ENCODE data around the gene UROD.

Gene UROD

DNA sequence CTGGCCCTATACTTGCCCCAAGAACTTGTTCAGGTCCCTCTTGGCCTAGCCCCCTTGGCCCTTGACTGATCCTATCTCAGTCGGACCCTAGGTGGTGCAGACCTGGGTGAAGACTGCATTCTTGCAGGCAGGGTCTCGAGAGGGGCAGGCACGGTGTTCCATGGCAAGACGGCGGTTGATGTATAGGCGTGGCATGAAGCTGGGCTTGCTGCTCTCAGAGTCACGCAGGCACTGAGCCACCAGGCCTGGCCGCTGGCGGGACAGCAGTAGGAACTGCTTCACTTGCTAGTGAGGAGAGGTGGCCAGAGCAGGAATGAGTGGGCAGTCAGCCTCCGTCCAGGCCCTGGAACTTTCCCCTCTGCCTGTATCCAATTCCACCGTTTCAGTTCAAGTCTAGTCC, 4.7 kb upstream of the UROD start:
- ChIA-PET CTCF (no interaction called here), POLR2A (interaction anchor here (1.0 kb wide), 2 partner anchors 232 to 296 kb away, joined by 3 read pairs; partner anchors contain the start of gene RPS8)
- no peak for DNase-seq (ENCODE audit: extremely low spot score)
- TF ChIP-seq ZNF384 (IDR thresholded peaks at IDR 0.05) (no peak), L3MBTL2 (conservative IDR thresholded peaks at IDR 0.05) (no peak), CTBP1 (IDR thresholded peaks at IDR 0.05; ENCODE audit: borderline replicate concordance) (no peak), FOXK2 (IDR thresholded peaks at IDR 0.05) (no peak), LEF1 (IDR thresholded peaks at IDR 0.05; ENCODE audit: borderline replicate concordance) (no peak), SP1 (IDR thresholded peaks at IDR 0.05) (no peak), FOXA1 (IDR thresholded peaks at IDR 0.05) (no peak), BHLHE40 (IDR thresholded peaks at IDR 0.05; ENCODE audit: borderline replicate concordance) (no peak)

DNA sequence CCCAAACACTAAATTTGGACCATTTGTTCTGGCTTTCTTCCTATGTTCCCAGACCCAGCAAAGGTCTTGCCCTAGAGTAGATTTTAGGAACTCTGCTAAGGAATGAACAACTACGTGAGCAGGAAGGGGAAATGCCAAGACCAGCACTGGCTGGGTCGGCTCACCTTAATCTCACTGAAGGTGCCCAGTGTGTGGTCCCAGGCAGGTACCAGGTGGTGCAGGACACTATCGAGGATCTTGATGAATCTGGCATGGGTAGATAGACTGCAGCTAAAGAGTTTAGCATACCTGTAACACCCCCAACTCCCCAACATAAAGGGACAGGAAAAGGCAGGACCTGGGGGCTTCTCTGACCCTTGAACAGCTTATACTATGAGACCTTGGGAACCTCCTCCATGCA, 4.0 kb upstream of the UROD start:
- ChIA-PET CTCF (no interaction called here), POLR2A (interaction anchor here (1.0 kb wide), 2 partner anchors 232 to 295 kb away, joined by 3 read pairs; partner anchors contain the start of gene RPS8)
- no peak for DNase-seq (ENCODE audit: extremely low spot score)
- no peak for TF ChIP-seq ELF4 (IDR thresholded peaks at IDR 0.05)

- POLR2A ChIA-PET, result interaction anchor here (1.0 kb wide), 2 partner anchors 233 to 287 kb away, joined by 3 read pairs; partner anchors contain the start of gene RPS8
- DNase-seq (ENCODE audit: extremely low spot score), result no peak
- TF ChIP-seq ELF4 (IDR thresholded peaks at IDR 0.05) (no peak), BHLHE40 (IDR thresholded peaks at IDR 0.05; ENCODE audit: borderline replicate concordance) (no peak), HDGF (IDR thresholded peaks at IDR 0.05; ENCODE audit: borderline replicate concordance) (no peak), FOXK2 (IDR thresholded peaks at IDR 0.05) (no peak), NFRKB (IDR thresholded peaks at IDR 0.05) (no peak), TARDBP (IDR thresholded peaks at IDR 0.05) (no peak), FOXA1 (IDR thresholded peaks at IDR 0.05) (no peak), ZNF384 (IDR thresholded peaks at IDR 0.05) (no peak), SP1 (IDR thresholded peaks at IDR 0.05) (no peak), ARNT (IDR thresholded peaks at IDR 0.05) (no peak), FOXM1 (IDR thresholded peaks at IDR 0.05; ENCODE audit: borderline replicate concordance) (no peak), SUZ12 (IDR thresholded peaks at IDR 0.05) (no peak), CTBP1 (IDR thresholded peaks at IDR 0.05; ENCODE audit: borderline replicate concordance) (no peak), L3MBTL2 (conservative IDR thresholded peaks at IDR 0.05) (no peak), PKNOX1 (IDR thresholded peaks at IDR 0.05) (no peak)
- CTCF ChIA-PET, result no interaction called here
These were observed 3.5 kb upstream of the UROD start for GRCh38 chr1:45008516-45008915.

- DNase-seq (ENCODE audit: extremely low spot score), result no peak
- ChIA-PET POLR2A (interaction anchor here (1.0 to 6.2 kb wide), 6 partner anchors 209 to 331 kb away, joined by 3 to 154 read pairs (median 12); partner anchors contain the start of genes MUTYH, PLK3 and TOE1), CTCF (interaction anchor here (0.9 to 11.2 kb wide), 2 partner anchors 209 to 291 kb away, joined by 3 to 139 read pairs; partner anchors contain the start of gene PLK3)
- no peak for TF ChIP-seq BHLHE40 (IDR thresholded peaks at IDR 0.05; ENCODE audit: borderline replicate concordance)
These were observed 2.7 kb upstream of the UROD start for GRCh38 chr1:45009296-45009865.

DNA sequence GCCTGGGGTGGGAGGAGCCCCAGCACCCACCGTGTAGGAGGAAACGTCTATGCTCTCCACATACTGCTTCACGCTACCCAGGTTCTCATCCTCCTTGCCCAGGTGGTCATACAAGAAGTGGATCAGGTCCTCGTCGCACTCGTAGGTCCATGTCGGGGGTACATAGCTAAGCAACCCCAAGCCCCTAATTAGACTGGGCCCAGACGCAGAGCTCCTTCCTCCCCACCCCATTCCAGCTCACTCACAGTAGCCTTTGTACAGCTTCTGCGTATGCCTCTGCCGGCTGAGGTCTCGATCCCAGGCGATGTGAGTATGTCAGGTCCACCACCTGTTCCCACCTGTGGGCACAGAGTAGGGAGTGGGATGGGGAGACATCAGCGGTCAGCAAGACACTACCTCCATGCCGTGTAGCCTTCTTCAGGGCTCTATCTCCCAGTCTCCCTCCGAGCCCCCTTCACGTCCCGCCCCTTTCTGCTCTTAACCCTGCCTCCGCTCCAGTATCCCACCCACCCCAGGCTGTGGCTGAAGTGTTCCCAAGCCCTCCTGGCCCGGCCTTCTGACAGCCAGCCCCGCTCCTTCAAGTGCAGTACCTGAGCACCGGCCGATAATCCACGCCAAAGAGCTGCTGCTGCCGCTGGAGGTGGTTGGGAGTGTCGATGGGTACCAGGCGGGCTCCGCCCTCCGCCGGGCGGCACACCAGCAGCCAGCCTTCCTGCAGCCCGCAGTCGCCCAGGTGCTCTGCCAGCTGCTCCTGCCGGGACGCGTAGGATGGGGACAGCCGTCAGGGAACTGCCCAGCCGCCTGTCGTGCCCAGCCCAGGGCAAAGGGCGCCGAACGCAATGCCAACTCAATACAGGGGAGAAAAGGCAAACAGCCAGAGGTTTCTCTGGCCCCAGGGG, 1.8 kb upstream of the UROD start:
- peak; percentile 34 for DNase-seq (ENCODE audit: extremely low spot score)
- no peak for TF ChIP-seq CTBP1 (IDR thresholded peaks at IDR 0.05; ENCODE audit: borderline replicate concordance)
- no peak for TF ChIP-seq HDGF (IDR thresholded peaks at IDR 0.05; ENCODE audit: borderline replicate concordance)
- no peak for TF ChIP-seq FOXK2 (IDR thresholded peaks at IDR 0.05)
- TF ChIP-seq NFRKB (IDR thresholded peaks at IDR 0.05), result no peak
- no peak for TF ChIP-seq SUZ12 (IDR thresholded peaks at IDR 0.05)
- no peak for TF ChIP-seq ELF4 (IDR thresholded peaks at IDR 0.05)
- TF ChIP-seq L3MBTL2 (conservative IDR thresholded peaks at IDR 0.05), result no peak
- ChIA-PET POLR2A (interaction anchor here (0.7 to 6.2 kb wide), 24 partner anchors 7 to 559 kb away, joined by 3 to 154 read pairs (median 10); partner anchors contain the start of genes BEST4, EIF2B3, MUTYH and PLK3), CTCF (interaction anchor here (0.9 to 11.2 kb wide), 6 partner anchors 9 to 290 kb away, joined by 3 to 139 read pairs (median 3); partner anchors contain the start of gene PLK3)

GRCh38 chr1:45010855-45011811, 921 bp upstream of the UROD start, which contains the start of gene HECTD3:
Gene HECTD3 (minus strand): TSS chr1:45011324. CDS start chr1:45011257, 67 bp downstream.
- DNase-seq (ENCODE audit: extremely low spot score), result peak; percentile 74
- CTCF ChIA-PET, result interaction anchor here (0.5 to 11.2 kb wide), 9 partner anchors 10 to 482 kb away, joined by 3 to 139 read pairs (median 4); partner anchors contain the start of gene BEST4
- 0 out of 2 replicates have a peak, but pooled peaks have one; percentile 20 for TF ChIP-seq LEF1 (IDR thresholded peaks at IDR 0.05; ENCODE audit: borderline replicate concordance)
- TF ChIP-seq L3MBTL2 (conservative IDR thresholded peaks at IDR 0.05), result no peak
- POLR2A ChIA-PET, result interaction anchor here (0.7 to 6.2 kb wide), 33 partner anchors 8 to 558 kb away, joined by 3 to 154 read pairs (median 4); partner anchors contain the start of genes BEST4, CCDC163, EIF2B3 and MMACHC
